SU-DHL-6 (cell line): ENCODE results near the gene WNT7A.

ENCODE experiments used
- H2AFZ ChIP-seq: fragments of 200-600 bp; sonication (generic); 2 replicates; pipeline ENCODE4 v1.6.1; 2014; ENCODE audit warnings: low read depth, mild to moderate bottlenecking, moderate library complexity, mixed read lengths, antibody characterized with exemption, low read length; ENCODE audit not compliant: severe bottlenecking
- H3F3A ChIP-seq: fragments of 200-600 bp; shearing (Covaris generic); 2 replicates; pipeline ENCODE4 v1.6.0; 2016; ENCODE audit warnings: antibody characterized with exemption, mild to moderate bottlenecking; ENCODE audit not compliant: insufficient read depth
- H3K27ac ChIP-seq: fragments of 200-600 bp; sonication (generic); 2 replicates; pipeline ENCODE4 v1.5.1; 2016; ENCODE audit warnings: low read depth, mild to moderate bottlenecking, low read length, moderate library complexity, mixed read lengths
- H3K27me3 ChIP-seq: fragments of 200-600 bp; sonication (generic), shearing (Covaris generic); 2 replicates; pipeline ENCODE4 v1.6.0; 2014; ENCODE audit warnings: mild to moderate bottlenecking, low read length
- H3K36me3 ChIP-seq: fragments of 200-600 bp; sonication (generic); 2 replicates; pipeline ENCODE4 v1.6.1; 2014; ENCODE audit warnings: mild to moderate bottlenecking, low read length, mixed read lengths
- H3K4me2 ChIP-seq: fragments of 300-600, 200-600 bp; shearing (Covaris generic), sonication (generic); 2 replicates; pipeline ENCODE4 v1.6.0; 2014; ENCODE audit warnings: low read length, low read depth, mild to moderate bottlenecking; ENCODE audit not compliant: poor library complexity, severe bottlenecking
- H3K4me3 ChIP-seq: fragments of 200-600 bp; sonication (generic); 2 replicates; pipeline ENCODE4 v1.5.1; 2014; ENCODE audit warnings: antibody characterized with exemption, low read length, mild to moderate bottlenecking, mixed read lengths; ENCODE audit not compliant: insufficient read depth, poor library complexity, severe bottlenecking
- H3K79me2 ChIP-seq: fragments of 200-600 bp; sonication (generic); 2 replicates; pipeline ENCODE4 v1.6.1; 2014; ENCODE audit warnings: mild to moderate bottlenecking, low read length, moderate library complexity; ENCODE audit not compliant: insufficient read depth
- H3K9ac ChIP-seq: fragments of 200-600 bp; sonication (generic); 2 replicates; pipeline ENCODE4 v1.7.0; 2014; ENCODE audit warnings: mild to moderate bottlenecking, low read length
- H3K9me2 ChIP-seq: fragments of 200-600 bp; sonication (generic); replicated peaks from 2 replicates; pipeline ENCODE4 v1.6.1; 2014; ENCODE audit warnings: low read length; ENCODE audit not compliant: insufficient read depth
- H3K9me3 ChIP-seq: fragments of 200-600 bp; sonication (generic); 2 replicates; pipeline ENCODE4 v1.6.1; 2014; ENCODE audit warnings: low read length, mixed read lengths; ENCODE audit not compliant: insufficient read depth
- H4K20me1 ChIP-seq: fragments of 200-600 bp; sonication (generic); 2 replicates; pipeline ENCODE4 v1.6.1; 2014; ENCODE audit warnings: low read depth, mild to moderate bottlenecking, antibody characterized with exemption, low read length, moderate library complexity, mixed read lengths
- EZH2phosphoT487 ChIP-seq: fragments of 200-600 bp; sonication (generic), shearing (Covaris generic); conservative IDR thresholded peaks from 2 replicates; pipeline ENCODE4 v1.6.1; 2018; ENCODE audit warnings: mild to moderate bottlenecking, antibody characterized with exemption, low read length, moderate library complexity, mixed read lengths
- TF ChIP-seq, protein P1 (sequence below): fragments of 200-600 bp; sonication (generic); IDR thresholded peaks from one replicate; pipeline ENCODE4 v1.5.1; 2017; ENCODE audit warnings: antibody characterized with exemption, mild to moderate bottlenecking, low read length, moderate library complexity; ENCODE audit not compliant: insufficient read depth, poor library complexity, severe bottlenecking

WNT7A gene

DNA sequence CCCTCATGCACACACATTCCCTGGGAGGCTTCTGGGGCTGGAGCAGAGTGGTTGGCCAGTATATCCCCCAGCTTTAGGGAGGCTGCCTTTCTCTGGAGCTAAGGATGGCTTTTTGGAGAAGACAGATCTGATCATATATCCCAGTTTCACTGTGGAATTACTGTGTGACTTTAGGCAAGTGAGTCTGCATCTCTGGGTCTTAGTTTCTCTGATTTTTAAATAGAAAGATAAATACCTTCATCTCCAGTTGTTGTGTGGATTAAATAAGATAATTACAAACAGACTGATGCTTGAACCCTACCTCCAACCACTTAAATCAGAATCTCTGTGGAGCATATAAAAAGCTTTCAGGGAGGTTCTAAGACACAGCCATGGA lies 11.1 kb upstream of the WNT7A start:
- H3K9me3 ChIP-seq: no peaks in the 10 kb centered on the region
- no peaks in the 10 kb centered on the region for H3K27me3 ChIP-seq
- H3K4me2 ChIP-seq: no peak overlapping the region
- H3K4me3 ChIP-seq: no peak overlapping the region
- no peaks in the 10 kb centered on the region for H3F3A ChIP-seq
- TF ChIP-seq, protein P1, sequence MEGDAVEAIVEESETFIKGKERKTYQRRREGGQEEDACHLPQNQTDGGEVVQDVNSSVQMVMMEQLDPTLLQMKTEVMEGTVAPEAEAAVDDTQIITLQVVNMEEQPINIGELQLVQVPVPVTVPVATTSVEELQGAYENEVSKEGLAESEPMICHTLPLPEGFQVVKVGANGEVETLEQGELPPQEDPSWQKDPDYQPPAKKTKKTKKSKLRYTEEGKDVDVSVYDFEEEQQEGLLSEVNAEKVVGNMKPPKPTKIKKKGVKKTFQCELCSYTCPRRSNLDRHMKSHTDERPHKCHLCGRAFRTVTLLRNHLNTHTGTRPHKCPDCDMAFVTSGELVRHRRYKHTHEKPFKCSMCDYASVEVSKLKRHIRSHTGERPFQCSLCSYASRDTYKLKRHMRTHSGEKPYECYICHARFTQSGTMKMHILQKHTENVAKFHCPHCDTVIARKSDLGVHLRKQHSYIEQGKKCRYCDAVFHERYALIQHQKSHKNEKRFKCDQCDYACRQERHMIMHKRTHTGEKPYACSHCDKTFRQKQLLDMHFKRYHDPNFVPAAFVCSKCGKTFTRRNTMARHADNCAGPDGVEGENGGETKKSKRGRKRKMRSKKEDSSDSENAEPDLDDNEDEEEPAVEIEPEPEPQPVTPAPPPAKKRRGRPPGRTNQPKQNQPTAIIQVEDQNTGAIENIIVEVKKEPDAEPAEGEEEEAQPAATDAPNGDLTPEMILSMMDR: no peak
- no peak for TF ChIP-seq EZH2phosphoT487
- no peak overlapping the region for H2AFZ ChIP-seq
- no peaks in the 10 kb centered on the region for H4K20me1 ChIP-seq
- no peaks in the 10 kb centered on the region for H3K9me2 ChIP-seq
- H3K9ac ChIP-seq: no peak overlapping the region
- no peaks in the 10 kb centered on the region for H3K79me2 ChIP-seq
- no peaks in the 10 kb centered on the region for H3K36me3 ChIP-seq
- H3K27ac ChIP-seq: no peak overlapping the region

DNA sequence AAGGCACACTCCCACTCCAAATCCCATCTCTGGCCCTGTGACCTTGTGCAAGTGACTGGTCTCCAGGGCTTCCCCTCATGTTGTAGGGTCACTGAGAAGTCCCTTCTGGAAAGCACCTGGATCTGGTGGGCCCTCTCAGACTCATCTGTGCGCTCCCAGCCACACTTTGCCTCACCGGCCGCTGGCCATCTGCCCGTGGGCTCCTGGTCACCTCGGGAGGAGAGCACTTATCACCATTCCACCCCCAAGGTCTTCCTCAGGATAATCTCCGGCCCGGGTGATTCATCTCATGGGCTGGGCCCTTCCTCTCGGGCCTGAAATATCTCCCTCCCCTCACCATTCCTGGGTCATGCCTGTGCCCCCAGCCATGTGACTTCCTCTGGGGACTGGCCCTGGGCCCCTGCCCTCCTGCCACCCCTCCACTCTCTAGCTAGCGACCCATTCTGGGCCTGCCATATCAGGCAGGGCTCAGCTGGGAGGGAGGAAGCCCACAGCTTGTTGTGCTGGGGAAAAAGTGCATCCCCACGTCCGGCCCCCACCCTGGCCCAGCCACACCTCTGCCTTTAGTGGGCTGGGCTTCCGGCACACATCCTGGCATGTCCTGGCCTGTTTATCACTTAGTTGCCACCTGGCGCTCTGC lies 10.6 kb upstream of the WNT7A start:
- no peak overlapping the region for H3K4me2 ChIP-seq

DNA sequence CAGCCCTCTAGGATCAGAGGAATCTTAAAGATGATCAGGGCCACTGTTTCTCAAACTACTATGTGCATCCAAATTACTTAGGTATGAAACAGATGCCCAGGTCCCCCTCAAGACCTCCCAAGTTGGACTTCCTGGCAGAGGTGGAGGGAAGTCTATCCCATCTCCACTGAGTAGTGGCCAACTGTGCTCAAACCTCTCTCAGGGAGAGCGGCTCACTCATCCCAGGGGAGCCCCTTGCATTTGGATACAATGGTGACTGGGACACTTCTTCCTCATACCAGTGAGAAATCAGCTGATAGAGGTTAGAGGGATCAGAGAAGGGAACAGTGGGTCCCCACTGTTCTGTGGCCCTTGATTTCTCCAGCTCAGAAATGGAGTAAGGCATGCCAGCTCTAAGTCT lies 8.7 kb upstream of the WNT7A start:
- H3K79me2 ChIP-seq: no peaks in the 10 kb centered on the region
- no peak overlapping the region for H3K4me3 ChIP-seq
- no peak overlapping the region for H3K9ac ChIP-seq
- H4K20me1 ChIP-seq: no peaks in the 10 kb centered on the region
- H3K9me3 ChIP-seq: no peaks in the 10 kb centered on the region
- H3K9me2 ChIP-seq: no peaks in the 10 kb centered on the region
- no peaks in the 10 kb centered on the region for H3K36me3 ChIP-seq
- H3K4me2 ChIP-seq: no peak overlapping the region
- H3K27me3 ChIP-seq: no peaks in the 10 kb centered on the region
- H3K27ac ChIP-seq: no peak overlapping the region
- no peaks in the 10 kb centered on the region for H3F3A ChIP-seq
- no peak overlapping the region for H2AFZ ChIP-seq
- no peak for TF ChIP-seq EZH2phosphoT487

More for the DNA sequence above, 10.6 kb upstream of the WNT7A start:
- Histone ChIP-seq H3K9ac (no peak overlapping the region), H3K4me3 (no peak overlapping the region), H4K20me1 (no peaks in the 10 kb centered on the region), H3K9me3 (no peaks in the 10 kb centered on the region), H3K36me3 (no peaks in the 10 kb centered on the region), H3K79me2 (no peaks in the 10 kb centered on the region), H3F3A (no peaks in the 10 kb centered on the region), H3K9me2 (no peaks in the 10 kb centered on the region), H3K27ac (no peak overlapping the region), H3K27me3 (no peaks in the 10 kb centered on the region), H2AFZ (no peak overlapping the region)
- TF ChIP-seq EZH2phosphoT487: no peak
- TF ChIP-seq, protein P1: no peak

DNA sequence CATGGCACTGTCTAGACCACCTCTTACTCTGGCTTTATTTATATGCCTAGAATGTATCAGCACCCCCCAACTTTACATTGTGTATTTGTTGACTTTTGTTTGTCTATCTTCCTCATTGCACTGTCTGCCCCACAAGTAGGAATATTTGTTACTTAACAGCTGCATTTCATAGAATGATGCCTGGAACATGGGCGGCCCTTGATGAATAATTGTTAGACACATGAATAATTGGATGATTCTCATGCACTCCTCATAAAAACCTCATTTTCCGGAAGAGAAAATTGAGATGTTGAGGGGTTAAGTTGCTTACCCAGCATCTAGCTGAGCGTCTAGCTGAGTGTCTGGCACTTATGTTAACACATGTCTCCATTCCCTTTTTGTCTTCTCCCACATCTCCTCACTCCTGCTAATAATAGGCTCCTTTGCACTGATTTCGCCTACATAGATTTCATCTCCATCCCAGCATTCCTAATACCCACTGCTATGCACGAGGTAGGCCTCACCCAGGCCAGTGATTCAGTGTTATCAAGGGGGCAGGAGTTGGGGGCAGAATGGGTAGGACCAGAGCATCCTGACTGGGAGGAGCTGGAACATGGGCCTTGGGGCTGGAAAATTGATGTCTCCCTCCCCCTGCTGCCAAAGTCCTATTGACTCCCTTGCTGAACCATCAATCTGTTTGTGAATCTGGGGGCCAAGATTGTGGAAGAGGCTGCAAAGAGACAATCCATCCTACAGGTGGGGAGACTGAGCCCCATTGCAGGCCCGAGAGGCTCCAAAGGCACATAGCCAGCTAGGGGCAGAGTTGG lies 7.8 kb upstream of the WNT7A start:
- H2AFZ ChIP-seq: no peak overlapping the region
- H3K27ac ChIP-seq: no peak overlapping the region
- H3K9me2 ChIP-seq: no peaks in the 10 kb centered on the region
- H3K79me2 ChIP-seq: no peaks in the 10 kb centered on the region
- no peak overlapping the region for H3K4me3 ChIP-seq
- H3K9me3 ChIP-seq: no peaks in the 10 kb centered on the region
- H3K9ac ChIP-seq: no peak overlapping the region
- H3K27me3 ChIP-seq: no peaks in the 10 kb centered on the region
- no peaks in the 10 kb centered on the region for H3F3A ChIP-seq
- no peak overlapping the region for H3K4me2 ChIP-seq
- H3K36me3 ChIP-seq: no peaks in the 10 kb centered on the region
- TF ChIP-seq, protein P1: no peak
- no peak for TF ChIP-seq EZH2phosphoT487
- no peaks in the 10 kb centered on the region for H4K20me1 ChIP-seq
